GM12878 (cell line): ENCODE results near the gene ARHGAP26. TPM values are rescaled to one million over a fixed set of nuclear protein-coding genes. Genes with fewer than 3 reads are reported as not detected.

Experiments used
- ATAC-seq: fragments of 200-7000 bp; cut with Tn5 transposase; 3 replicates; pipeline ENCODE4 v1.9.1; 2020; ENCODE audit warnings: mild to moderate bottlenecking, moderate library complexity
- BruUV-seq: library from RNA; stranded (reverse); fragments of 400-500 nt; replicated peaks from 2 replicates; lab custom pipeline; 2021; lab: Mats Ljungman, UMichigan
- CTCF ChIA-PET: fragments of 300-600 bp; sonication (Branson Sonifier 250); formaldehyde crosslinking; extraction: SDS; loops from one replicate; lab custom pipeline; 2021; ENCODE audit warnings: inconsistent platforms; lab: Yijun Ruan, JAX
- POLR2A ChIA-PET: fragments of 350-600 bp; formaldehyde crosslinking; extraction: SDS; loops from one replicate; lab custom pipeline; 2021; ENCODE audit warnings: inconsistent platforms; lab: Charles Lee
- RAD21 ChIA-PET: fragments of 300-600 bp; sonication (Branson Sonifier 250); formaldehyde crosslinking; loops from one replicate; lab custom pipeline; 2023; ENCODE audit warnings: antibody characterized with exemption; ENCODE audit not compliant: unreplicated experiment; lab: Charles Lee
- SMC1A ChIA-PET: fragments of 300-600 bp; sonication (Branson Sonifier 250); formaldehyde crosslinking; loops from one replicate; lab custom pipeline; 2023; ENCODE audit not compliant: unreplicated experiment, uncharacterized antibody; lab: Charles Lee
- DNase-seq: peaks from one replicate; pipeline ENCODE4 v3.0.0-alpha.2; 2011; ENCODE audit warnings: low read depth, low spot score
- FAIRE-seq: peaks from 3 replicates; lab custom pipeline; 2011; peaks lifted over from hg19 to GRCh38; lab: Jason Lieb, UNC
- H2AFZ ChIP-seq: 2 replicates; pipeline ENCODE4 v1.6.0; 2011; ENCODE audit warnings: low read depth, low read length, control low read depth; ENCODE audit not compliant: control insufficient read depth
- H3K27ac ChIP-seq: 2 replicates; pipeline ENCODE4 v1.5.1; 2011; ENCODE audit warnings: control low read depth; ENCODE audit not compliant: control insufficient read depth, insufficient read depth
- H3K27me3 ChIP-seq, 2 experiments: replicated peaks in 1 of 2; 2 replicates each; pipeline versions ENCODE4 v1.6.0 to v1.6.1; 2011; ENCODE audit warnings: low read length in 1 of 2; ENCODE audit not compliant: control insufficient read depth in 2 of 2, insufficient read depth in 2 of 2
- H3K36me3 ChIP-seq, 2 experiments: 2 replicates each; pipeline ENCODE4 v1.5.1; 2011; ENCODE audit warnings: low read length in 1 of 2; ENCODE audit not compliant: control insufficient read depth in 2 of 2, insufficient read depth in 2 of 2
- H3K4me1 ChIP-seq: 2 replicates; pipeline ENCODE4 v1.6.1; 2011; ENCODE audit warnings: mild to moderate bottlenecking, low read length, moderate library complexity, mixed read lengths; ENCODE audit not compliant: control insufficient read depth, insufficient read depth
- H3K4me2 ChIP-seq: 2 replicates; pipeline ENCODE4 v1.6.0; 2011; ENCODE audit warnings: control low read depth; ENCODE audit not compliant: control insufficient read depth, insufficient read depth
- H3K4me3 ChIP-seq: fragments of 200-600 bp; sonication (generic); 2 replicates; pipeline ENCODE4 v1.5.1; 2016
- H3K79me2 ChIP-seq: 2 replicates; pipeline ENCODE4 v1.6.0; 2011; ENCODE audit warnings: low read length; ENCODE audit not compliant: control insufficient read depth, insufficient read depth
- H3K9ac ChIP-seq: 2 replicates; pipeline ENCODE4 v1.8.0; 2011; ENCODE audit warnings: low read length, control low read depth, mixed read lengths; ENCODE audit not compliant: control insufficient read depth, insufficient read depth
- H3K9me3 ChIP-seq: replicated peaks from 3 replicates; pipeline ENCODE4 v1.5.1; 2011; ENCODE audit warnings: mild to moderate bottlenecking, low read length; ENCODE audit not compliant: control insufficient read depth, insufficient read depth
- H4K20me1 ChIP-seq: 2 replicates; pipeline ENCODE4 v1.6.0; 2011; ENCODE audit not compliant: control insufficient read depth, insufficient read depth
- BCL3 ChIP-seq: IDR thresholded peaks from 2 replicates; pipeline ENCODE4 v1.6.1; 2011; ENCODE audit warnings: borderline replicate concordance, low read depth, mild to moderate bottlenecking, moderate library complexity, low read length; ENCODE audit not compliant: insufficient read depth, poor library complexity, severe bottlenecking
- BMI1 ChIP-seq: fragments of 450-650 bp; IDR thresholded peaks from 2 replicates; pipeline ENCODE4 v1.6.1; 2016; ENCODE audit warnings: mild to moderate bottlenecking, moderate library complexity, borderline replicate concordance
- NFXL1 ChIP-seq: fragments of 450-650 bp; IDR thresholded peaks from 2 replicates; pipeline ENCODE4 v1.6.1; 2017; ENCODE audit warnings: antibody characterized with exemption, mild to moderate bottlenecking, borderline replicate concordance
- PAX5 ChIP-seq: IDR thresholded peaks from 2 replicates; pipeline ENCODE4 v1.6.1; 2011; ENCODE audit warnings: low read depth, low read length, borderline replicate concordance
- ZNF24 ChIP-seq: fragments of 450-650 bp; IDR thresholded peaks from 2 replicates; pipeline ENCODE4 v1.6.1; 2017; ENCODE audit warnings: antibody characterized with exemption, mild to moderate bottlenecking
- WGBS: methylation state at CpG from one replicate; pipeline ENCODE4 v1.1.6; 2016; ENCODE audit warnings: low lambda C conversion rate; ENCODE audit not compliant: insufficient replicate concordance, insufficient coverage; ENCODE audit errors: missing lambda C conversion rate; 5-methylcytosine and 5-hydroxymethylcytosine counted together
- in situ Hi-C: fragments of 300-500 bp; cut with MboI; formaldehyde crosslinking; loops from 9 replicates; pipeline ENCODE4 v1.14.3; 2018; ENCODE audit warnings: mixed read lengths
- intact Hi-C: fragments of 100-400 bp; cut with micrococcal nuclease; formaldehyde crosslinking; loops from one replicate; pipeline ENCODE4 v1.14.2; 2022; ENCODE audit not compliant: unreplicated experiment
- polyA plus RNA-seq, 11 experiments: library from polyadenylated mRNA; depleted of rRNA in 4 of 11; unstranded in 6 of 11; stranded (reverse) in 5 of 11; fragments of >200 nt; fragmentation: Nextera tagmentation in 4 of 11; fragmentation: Illumina TruSeq in 1 of 11; extraction: Ambion mirVana in 4 of 11; extraction: Trizol in 1 of 11; gene quantifications; 1 replicate in 1 of 11; 2 replicates in 10 of 11; pipeline versions ENCODE4 v1.2.1 to v1.2.3, GENCODE V29; 2011 to 2016; ENCODE audit warnings: inconsistent platforms in 2 of 11, missing spikeins in 2 of 11, low read depth in 1 of 11
- total RNA-seq, 4 experiments: library from RNA; depleted of rRNA in 3 of 4; stranded (reverse); fragments of >200 nt in 3 of 4; fragmentation: Illumina TruSeq in 1 of 4; extraction: Trizol in 1 of 4; gene quantifications; 2 replicates each; pipeline versions ENCODE4 v1.2.1 to v1.2.3, GENCODE V29; 2013 to 2021

ARHGAP26 gene
- total and polyA plus RNA-seq, 10 of the 15 experiments (the other 5 are each of a cell fraction or from before 2014, with no cell fraction given): 9.4 to 41.5 (median 19.3) TPM

- TF ChIP-seq BMI1 (no peak), NFXL1 (no peak), ZNF24 (no peak)
Measured at GRCh38 chr5:143146161-143146560, 376.0 kb downstream of the ARHGAP26 start (continued).

- 87% methylated on average over 4 of the region's 4 CpGs for WGBS
- CTCF ChIA-PET: no interaction called here
- Histone ChIP-seq H3K27ac (no peak overlapping the region), H4K20me1 (no peaks in the 10 kb centered on the region), H3K9ac (no peak overlapping the region), H3K4me2 (no peak overlapping the region), H3K4me1 (no peaks in the 10 kb centered on the region), H3K4me3 (no peak overlapping the region), H3K79me2 (no peaks in the 10 kb centered on the region), H3K9me3 (no peaks in the 10 kb centered on the region), H2AFZ (no peak overlapping the region), H3K36me3 (peaks cover 6% of the 10 kb centered on the region in 2 experiments), H3K27me3 (no peaks in the 10 kb centered on the region)
- ATAC-seq (no peak), FAIRE-seq (no peak), DNase-seq (no peak)
- TF ChIP-seq PAX5: no peak
- no peak for TF ChIP-seq BCL3
- BruUV-seq: no TSS peak
- intact Hi-C loops (no loop called here), in situ Hi-C loops (no loop called here)
- SMC1A ChIA-PET: interaction anchor here (0.7 to 2.5 kb wide), 4 partner anchors 16 to 33 kb away, joined by 3 to 7 read pairs (median 4); no protein-coding TSS in a partner anchor
- POLR2A ChIA-PET: interaction anchor here (1.0 kb wide), 1 partner anchor 16 kb away, joined by 3 read pairs; no protein-coding TSS in a partner anchor
- RAD21 ChIA-PET: no interaction called here
Measured at GRCh38 chr5:143147383-143147782, 377.2 kb downstream of the ARHGAP26 start.
